OCI-LY1 (cell line): ENCODE measurements around the gene LMTK3.
"Not testable (repeated sequence)": the region's sequence is repeated elsewhere in the genome, so short reads cannot be mapped to it uniquely, and the experiment has no call there.

Experiments used
- EZH2 ChIP-seq: fragments of 200-600 bp; sonication (generic), shearing (Covaris generic); IDR thresholded peaks from 2 replicates; pipeline ENCODE4 v1.8.0; 2017; ENCODE audit warnings: borderline replicate concordance, mixed run types, mild to moderate bottlenecking, antibody characterized with exemption, low read length, moderate library complexity, mixed read lengths
- TF ChIP-seq, protein P1 (sequence below): fragments of 200-600 bp; sonication (generic), shearing (Covaris generic); IDR thresholded peaks from 2 replicates; pipeline ENCODE4 v1.5.1; 2017; ENCODE audit warnings: mild to moderate bottlenecking, antibody characterized with exemption, low read length, moderate library complexity, mixed read lengths

DNA sequence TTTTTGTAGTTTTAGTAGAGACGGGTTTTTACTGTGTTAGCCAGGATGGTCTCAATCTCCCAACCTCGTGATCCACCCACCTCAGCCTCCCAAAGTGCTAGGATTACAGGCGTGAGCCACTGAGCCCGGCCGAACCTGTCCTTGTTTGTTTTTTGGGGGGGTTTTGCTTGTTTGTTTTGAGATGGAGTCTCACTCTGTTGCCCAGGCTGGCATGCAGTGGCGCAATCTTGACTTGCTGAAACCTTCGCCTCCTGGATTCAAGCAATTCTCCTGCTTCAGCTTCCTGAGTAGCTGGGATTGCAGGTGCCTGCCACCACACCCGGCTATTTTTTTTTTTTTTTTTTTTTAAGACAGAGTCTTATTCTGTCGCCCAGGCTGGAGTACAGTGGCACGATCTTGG is 24.9 kb downstream of the LMTK3 start:
- TF ChIP-seq, protein P1, sequence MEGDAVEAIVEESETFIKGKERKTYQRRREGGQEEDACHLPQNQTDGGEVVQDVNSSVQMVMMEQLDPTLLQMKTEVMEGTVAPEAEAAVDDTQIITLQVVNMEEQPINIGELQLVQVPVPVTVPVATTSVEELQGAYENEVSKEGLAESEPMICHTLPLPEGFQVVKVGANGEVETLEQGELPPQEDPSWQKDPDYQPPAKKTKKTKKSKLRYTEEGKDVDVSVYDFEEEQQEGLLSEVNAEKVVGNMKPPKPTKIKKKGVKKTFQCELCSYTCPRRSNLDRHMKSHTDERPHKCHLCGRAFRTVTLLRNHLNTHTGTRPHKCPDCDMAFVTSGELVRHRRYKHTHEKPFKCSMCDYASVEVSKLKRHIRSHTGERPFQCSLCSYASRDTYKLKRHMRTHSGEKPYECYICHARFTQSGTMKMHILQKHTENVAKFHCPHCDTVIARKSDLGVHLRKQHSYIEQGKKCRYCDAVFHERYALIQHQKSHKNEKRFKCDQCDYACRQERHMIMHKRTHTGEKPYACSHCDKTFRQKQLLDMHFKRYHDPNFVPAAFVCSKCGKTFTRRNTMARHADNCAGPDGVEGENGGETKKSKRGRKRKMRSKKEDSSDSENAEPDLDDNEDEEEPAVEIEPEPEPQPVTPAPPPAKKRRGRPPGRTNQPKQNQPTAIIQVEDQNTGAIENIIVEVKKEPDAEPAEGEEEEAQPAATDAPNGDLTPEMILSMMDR, result not testable (repeated sequence)
- not testable (repeated sequence) for TF ChIP-seq EZH2
